ENCODE results near the gene GSX1.
A peak's percentile ranks its signal among the peaks of the same experiment; 100 is the strongest.

The GSX1 gene

GRCh38 chr13:27826379-27827353, 34.4 kb downstream of the GSX1 start:
- peak; percentile 20 to 54 for DNase-seq (ENCODE audit: extremely low read depth in 1 of 2, low read depth in 1 of 2)

GRCh38 chr13:27827646-27828045, 35.4 kb downstream of the GSX1 start:
- DNase-seq (ENCODE audit: extremely low read depth in 1 of 2, low read depth in 1 of 2), result no peak

- peak; percentile 5 to 51 for DNase-seq (ENCODE audit: extremely low read depth in 1 of 2, low read depth in 1 of 2)
Measured at GRCh38 chr13:27830010-27830409, 37.7 kb downstream of the GSX1 start.

GRCh38 chr13:27833206-27833605, 40.9 kb downstream of the GSX1 start:
- DNase-seq (ENCODE audit: extremely low read depth in 1 of 2, low read depth in 1 of 2), result no peak

- DNase-seq (ENCODE audit: extremely low read depth in 1 of 2, low read depth in 1 of 2), result no peak
Measured at GRCh38 chr13:27834095-27834494, 41.8 kb downstream of the GSX1 start.

GRCh38 chr13:27835799-27836198, 43.5 kb downstream of the GSX1 start:
- no peak for DNase-seq (ENCODE audit: extremely low read depth in 1 of 2, low read depth in 1 of 2)

- DNase-seq (ENCODE audit: extremely low read depth in 1 of 2, low read depth in 1 of 2), result no peak
Measured at GRCh38 chr13:27839809-27840467, 47.7 kb downstream of the GSX1 start.

GRCh38 chr13:27842571-27842970, 50.3 kb downstream of the GSX1 start:
- DNase-seq (ENCODE audit: extremely low read depth in 1 of 2, low read depth in 1 of 2), result no peak
